ENCODE measurements around the gene DAB1.
"Not testable (repeated sequence)": the region's sequence is repeated elsewhere in the genome, so short reads cannot be mapped to it uniquely, and the experiment has no call there.

The DAB1 gene

DNA sequence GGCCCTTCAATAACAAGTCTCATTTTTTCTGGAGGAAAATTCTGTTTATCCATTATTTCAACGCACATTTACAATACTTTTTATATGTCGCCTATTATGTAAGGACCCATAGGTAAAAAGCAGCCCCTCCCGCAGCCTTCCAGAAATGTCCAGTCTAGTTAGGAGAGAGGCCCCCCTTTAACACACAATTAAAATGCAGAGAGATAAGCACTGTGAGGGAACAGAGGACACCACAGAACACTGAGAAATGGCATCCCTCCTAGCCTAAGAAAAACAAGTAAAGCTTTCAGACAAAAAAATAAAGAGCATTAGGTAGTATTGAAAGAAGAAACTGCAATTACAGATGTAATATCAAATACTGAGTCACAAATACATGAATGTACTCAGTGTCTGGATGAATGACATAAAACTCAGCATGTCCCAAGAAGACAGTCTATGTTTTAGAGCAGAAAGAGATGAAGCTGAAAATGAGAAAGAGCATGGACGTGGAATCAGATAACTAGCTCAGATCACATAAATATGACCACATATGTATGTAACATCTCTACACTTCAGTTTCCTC lies 62.9 kb downstream of the DAB1 start:
- DNase-seq (ENCODE audit: low read depth in 3 of 3) = no peak

DNA sequence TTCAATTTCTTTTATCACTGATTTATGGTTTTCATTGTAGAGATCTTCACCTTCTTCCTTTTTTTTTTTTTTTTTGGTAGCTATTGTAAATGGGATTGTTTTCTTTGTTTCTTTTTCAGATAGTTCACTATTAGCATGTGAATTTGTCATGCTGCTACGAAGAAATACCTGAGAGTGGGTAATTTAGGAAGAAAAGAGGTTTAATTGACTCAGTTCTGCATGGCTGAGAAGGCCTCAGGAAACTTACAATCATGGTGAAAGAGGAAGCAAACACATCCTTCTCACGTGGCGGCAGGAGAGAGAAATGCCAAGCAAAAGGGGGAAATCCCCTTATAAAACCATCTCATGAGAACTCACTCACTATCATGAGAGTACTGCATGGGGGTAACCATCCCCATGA lies 66.4 kb downstream of the DAB1 start:
- DNase-seq (ENCODE audit: low read depth in 3 of 3) = no peak

DNA sequence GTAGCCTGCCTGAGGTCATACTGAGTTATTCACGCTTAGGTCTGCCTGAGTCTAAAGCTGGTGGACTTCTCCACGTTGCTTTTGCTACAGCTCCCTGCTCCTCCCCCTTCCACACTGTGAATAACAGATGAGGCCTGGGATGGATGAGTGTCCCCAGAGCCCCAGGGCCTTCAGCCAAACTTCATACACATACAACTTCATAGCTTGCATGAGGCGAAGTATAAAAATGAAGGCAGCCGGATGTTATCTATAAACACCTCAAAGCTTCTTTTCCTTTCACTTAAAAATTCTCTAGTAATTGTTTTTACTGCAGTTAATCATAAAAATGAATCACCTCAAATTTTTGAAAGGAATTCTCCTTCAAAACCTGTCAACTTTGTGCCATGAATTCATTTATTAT lies 70.2 kb downstream of the DAB1 start:
- no peak for DNase-seq (ENCODE audit: low read depth in 3 of 3)

DNA sequence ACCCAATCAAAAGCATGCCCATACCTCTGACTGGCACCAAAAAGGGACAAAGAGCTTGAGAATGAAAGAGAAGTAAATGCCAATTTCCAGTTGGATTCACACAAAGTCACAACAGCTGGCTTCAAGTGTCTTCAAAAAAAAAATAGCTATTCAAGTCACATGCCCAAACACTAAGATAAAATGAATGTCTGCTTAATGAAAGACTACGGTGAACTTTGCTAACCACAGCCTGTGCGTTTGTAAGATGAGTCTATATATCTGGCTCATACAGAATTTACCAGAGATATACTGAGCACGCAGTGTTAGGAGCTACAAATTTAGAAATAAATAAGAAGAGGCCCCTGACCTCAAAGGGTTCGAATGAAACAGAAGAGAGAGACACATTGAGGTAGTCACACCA lies 73.2 kb downstream of the DAB1 start:
- no peak for DNase-seq (ENCODE audit: low read depth in 3 of 3)

DNA sequence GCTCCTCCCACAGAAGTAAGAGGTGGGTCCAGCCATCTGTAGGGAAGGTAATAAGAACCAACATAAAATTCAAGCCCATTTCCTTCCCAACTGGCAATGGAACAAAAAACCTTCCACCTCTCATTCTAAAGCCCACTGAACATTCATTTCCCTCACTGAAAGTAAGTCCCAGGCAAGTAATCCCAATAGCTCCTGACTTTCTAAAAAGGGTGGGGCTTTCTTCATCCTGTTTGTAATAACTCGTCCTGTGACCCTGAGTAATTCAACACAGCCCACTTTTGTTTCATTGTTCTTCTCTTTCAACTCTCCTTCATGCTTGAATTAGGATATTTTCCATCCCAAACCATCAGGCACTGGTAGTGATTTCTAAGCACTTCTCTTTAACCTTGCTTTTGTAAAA lies 74.9 kb downstream of the DAB1 start:
- no peak for DNase-seq (ENCODE audit: low read depth in 3 of 3)

DNA sequence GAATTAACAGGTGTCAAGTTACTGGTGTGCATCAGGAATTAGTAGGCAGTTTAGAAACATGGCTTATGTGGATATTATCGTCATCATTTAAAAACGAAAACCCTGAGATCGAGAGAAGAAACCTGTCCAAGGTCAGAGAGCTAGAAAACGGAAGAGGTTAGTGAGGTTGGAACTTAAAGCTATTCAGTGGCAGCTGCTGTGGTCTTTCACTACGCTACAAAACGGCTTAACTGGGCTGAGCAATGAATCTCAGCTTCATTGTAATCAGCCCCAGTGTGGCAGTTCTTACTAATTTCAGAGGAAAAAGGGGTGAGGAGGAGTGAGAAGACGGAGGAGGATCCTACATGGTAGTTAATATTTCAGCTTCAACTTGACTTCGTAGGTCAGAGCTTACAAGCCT lies 77.9 kb downstream of the DAB1 start:
- DNase-seq (ENCODE audit: low read depth in 3 of 3) = no peak

DNA sequence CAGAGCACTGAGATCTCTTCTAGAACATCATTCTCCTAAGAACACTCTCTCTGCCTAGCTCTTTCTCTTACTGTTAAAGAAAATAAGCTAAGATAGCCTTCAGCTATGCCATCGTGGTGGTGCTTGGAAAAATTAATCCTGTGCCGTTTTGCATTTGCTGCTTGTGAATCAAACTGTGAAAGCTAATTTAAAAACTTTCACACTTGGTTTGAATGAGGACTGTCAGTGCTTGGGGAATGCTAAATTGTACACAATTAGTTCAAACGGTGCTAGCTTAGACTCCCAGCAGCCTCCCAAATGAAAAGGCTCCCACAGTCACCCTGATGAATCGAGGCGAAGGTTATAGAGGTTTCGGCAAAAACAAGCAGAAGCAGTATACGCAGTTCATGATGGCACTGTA lies 79.6 kb downstream of the DAB1 start:
- DNase-seq (ENCODE audit: low read depth in 3 of 3) = no peak

DNA sequence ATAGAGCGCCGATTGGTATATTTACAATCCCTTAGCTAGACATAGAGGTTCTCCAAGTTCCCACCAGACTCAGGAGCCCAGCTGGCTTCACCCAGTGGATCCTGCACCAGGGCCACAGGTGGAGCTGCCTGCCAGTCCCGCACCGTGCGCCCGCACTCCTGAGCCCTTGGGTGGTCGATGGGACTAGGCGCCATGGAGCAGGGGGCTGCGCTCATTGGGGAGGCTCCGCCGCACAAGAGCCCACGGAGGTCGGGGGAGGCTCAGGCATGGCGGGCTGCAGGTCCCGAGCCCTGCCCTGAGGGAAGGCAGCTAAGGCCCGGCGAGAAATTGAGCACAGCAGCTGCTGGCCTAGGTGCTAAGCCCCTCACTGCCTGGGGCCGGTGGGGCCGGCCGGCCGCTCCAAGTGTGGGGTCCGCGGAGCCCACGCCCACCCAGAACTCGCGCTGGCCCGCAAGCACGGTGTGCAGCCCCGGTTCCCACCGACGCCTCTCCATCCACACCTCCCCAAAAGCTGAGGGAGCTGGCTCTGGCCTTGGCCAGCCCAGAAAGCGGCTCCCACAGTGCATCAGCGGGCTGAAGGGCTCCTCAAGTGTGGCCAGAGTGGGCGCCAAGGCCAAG lies 80.5 kb downstream of the DAB1 start:
- not testable (repeated sequence) for DNase-seq (ENCODE audit: low read depth in 3 of 3)

DNA sequence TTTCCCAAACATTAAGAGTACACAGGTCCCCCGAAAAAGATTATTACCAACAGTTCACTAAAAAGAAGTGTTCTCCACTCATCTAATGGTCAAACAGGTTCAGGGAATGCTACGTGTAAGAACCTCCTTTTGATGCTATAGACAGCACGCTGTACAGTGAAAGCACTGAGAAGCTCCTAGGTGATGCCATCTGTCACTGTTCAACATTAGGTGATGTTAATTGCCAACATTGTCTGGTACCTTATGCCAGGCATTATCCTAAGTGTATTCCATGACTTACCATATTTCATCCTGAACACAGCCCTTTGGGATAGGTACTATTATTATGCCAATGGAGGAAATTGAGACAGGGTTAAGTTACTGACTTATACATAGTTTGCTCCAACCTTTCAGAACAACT lies 82.1 kb downstream of the DAB1 start:
- DNase-seq (ENCODE audit: low read depth in 3 of 3) = no peak

DNA sequence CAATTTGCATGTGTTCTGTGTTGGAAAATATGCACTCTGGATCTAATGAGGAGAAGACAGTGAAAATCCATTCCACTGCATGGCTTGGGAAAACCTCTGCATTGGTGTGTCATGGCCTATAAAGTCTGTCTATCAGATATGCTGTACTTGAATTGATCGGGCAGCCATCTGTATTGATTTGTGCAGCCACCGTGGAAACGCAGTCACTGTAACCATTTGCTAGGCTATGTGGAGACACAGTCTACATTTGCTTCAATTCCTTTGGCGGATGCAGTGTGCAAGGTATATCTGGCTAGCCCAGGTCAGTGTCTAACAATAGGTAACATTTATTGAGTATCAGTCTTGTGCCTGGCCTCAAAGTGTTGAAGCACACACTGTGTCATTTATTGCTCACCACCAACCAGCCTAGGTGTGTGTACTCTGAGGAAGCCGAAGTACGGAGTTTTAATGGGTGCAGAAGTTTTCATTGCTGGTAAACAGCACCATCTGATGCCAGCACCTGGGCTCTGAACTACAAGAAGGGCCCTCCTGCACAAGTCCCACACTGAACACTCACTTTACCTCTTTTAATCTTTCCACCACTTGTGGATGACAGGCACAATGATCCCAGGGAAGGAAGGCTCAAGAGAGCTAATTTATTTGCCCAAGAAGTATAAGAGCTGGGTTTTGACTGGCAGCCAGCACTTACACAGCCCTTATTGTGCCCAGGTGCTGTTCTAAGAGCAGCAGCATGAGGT lies 83.4 kb downstream of the DAB1 start:
- DNase-seq (ENCODE audit: low read depth in 3 of 3) = no peak

DNA sequence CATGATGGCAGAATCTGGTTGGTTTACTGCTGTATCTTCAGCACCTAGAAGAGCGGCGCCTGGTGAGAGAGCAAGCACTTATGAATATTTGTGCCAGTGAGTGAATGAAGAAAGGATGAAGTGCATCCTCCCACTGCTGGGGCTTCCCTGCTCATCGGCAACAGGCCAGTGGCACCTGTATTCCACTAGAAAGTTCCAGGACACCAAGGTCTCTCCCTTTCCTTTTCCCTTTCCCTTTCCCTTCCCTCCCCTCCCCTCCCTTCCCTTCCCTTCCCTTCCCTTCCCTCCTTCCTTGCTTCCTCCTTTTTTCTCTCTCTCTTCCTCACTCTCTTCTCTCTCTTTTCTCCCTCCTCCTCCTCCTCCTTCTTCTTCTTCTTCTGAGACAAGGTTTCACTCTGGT lies 86.2 kb downstream of the DAB1 start:
- DNase-seq (ENCODE audit: low read depth in 3 of 3) = no peak

DNA sequence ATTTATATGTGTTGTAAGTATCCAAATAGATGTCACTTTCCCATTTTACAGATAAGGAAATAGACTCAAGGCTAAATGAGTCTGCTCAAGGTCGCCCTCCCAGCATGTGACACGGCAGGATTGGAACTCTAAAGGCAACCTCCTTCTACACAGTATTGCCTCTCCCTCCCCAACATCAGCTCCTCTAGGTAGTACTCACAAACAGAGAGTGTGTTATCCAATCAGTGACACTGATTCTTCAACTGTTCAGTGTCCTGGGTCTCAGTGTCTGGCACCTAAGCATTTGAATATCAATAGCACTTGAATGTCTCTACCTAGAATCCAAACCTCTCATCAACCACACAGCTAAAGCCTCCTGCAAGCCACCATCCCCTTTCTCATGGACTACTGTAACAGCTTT lies 87.1 kb downstream of the DAB1 start:
- no peak for DNase-seq (ENCODE audit: low read depth in 3 of 3)

DNA sequence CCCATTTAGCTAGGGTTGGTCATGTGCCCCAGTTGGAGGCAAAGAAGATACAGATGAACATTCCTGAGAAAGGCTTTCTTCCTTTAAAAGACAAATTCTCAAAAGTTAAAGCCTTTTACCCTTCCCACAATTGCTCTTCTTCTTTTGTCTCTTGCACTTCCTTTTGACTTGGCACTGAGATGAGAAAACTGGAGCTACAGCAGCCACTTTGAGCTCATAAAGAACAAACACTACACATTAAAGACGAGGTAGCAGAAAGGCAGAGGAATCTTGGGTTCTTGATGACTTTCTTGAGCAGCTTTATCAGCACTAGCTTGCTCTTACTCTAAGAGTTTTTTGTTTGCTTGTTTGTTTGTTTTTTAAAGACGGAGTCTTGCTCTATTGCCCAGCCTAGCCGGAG lies 92.2 kb downstream of the DAB1 start:
- DNase-seq (ENCODE audit: low read depth in 3 of 3) = no peak

DNA sequence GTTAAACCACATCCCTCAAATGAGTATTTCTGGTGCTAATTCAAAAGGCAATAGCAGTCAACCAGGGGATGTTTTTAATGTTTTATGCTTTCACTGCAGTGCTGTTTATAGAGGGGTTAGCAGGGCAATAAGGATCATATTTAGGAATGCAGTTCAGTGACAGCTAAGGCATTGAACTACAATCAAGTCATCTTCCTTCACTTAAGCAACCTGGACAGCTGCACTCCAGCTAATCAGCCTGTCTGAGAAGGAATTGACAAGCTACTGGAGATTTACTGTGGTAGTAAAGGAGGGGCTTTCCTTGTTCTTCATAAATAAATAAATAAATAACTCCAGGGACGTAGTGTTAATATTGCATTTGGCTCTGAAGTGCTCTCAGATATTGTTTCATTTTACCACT lies 93.9 kb downstream of the DAB1 start:
- DNase-seq (ENCODE audit: low read depth in 3 of 3) = no peak

DNA sequence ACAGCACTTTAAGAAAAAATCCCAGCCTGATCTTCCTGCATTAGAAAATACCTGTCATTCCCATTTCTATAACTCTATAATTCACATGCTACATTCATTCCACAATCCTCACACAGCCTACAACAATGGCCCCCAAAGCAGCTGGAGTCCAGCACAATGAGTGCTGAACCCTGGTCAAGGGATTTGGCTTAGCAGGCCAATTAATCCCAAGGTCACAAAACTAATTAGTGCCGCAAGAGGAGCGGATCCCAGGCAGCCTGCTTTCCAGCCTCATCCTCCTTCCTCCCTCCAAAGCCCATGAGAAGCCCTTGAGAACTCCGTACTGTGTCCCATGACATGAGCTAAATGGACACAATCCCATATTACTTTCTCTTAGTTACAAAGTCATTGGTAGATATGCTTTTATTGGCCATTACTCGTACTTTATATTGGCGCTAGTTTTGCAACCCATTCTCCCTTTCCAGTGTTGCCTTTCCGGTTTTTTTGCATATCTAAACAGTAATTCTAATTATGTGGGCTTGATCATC lies 94.8 kb downstream of the DAB1 start:
- DNase-seq (ENCODE audit: low read depth in 3 of 3) = no peak

DNA sequence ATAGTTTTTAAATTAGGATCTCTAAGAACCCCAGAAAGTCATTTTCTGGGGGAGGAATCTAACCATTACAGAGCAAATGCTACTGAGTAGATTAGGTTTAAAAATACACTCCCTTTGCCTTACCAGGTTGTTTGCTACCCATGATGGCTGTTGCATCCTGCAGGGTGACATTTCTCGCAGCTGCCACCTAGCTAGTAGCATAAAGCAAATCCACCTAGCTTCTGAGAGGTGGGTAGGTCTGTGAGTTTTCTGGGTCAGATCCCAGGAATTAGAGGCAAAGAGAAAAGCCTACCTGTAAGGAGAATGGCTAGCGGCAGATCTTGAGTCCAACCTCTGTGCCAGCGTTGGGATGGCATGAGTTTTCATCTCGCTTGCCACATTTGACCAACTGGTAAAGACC lies 95.9 kb downstream of the DAB1 start:
- no peak for DNase-seq (ENCODE audit: low read depth in 3 of 3)

DNA sequence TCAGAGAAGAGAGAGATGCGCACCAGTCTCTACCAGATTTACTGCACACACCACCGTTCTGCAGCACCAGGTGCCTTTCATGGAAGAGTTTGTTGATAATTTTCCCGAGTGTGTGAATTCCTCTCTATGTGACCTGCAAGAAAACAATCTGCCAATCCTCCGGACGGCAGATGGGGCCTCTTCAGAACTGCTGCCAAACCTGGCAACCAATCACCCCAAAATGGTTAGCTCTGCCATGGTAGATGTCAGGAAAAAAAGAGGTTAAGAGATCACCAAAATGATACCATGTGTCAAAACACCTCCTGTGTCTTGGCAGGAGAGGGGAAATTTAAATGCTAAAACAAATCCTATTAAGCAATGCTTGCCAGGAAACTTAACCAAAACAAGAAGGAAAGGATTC lies 96.5 kb downstream of the DAB1 start:
- DNase-seq (ENCODE audit: low read depth in 3 of 3) = no peak

DNA sequence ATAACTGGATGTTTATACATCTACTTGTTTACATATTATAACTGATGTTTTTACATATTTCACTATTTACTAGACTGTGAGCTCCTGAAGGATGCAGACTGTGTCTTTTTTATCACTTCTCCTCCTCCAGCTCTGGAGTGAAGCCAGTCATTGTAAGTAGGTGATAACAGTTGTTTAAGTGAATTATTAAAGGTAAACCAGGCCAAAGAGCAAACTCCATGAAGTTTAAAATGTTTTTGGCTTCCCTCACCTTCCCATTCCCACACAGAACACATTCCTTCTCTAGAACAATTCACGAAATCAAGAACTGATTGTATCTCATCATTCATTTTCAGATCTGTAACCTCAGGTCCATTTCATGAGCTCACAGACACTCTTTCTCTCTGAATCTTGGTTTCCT lies 98.3 kb downstream of the DAB1 start:
- DNase-seq (ENCODE audit: low read depth in 3 of 3) = no peak

DNA sequence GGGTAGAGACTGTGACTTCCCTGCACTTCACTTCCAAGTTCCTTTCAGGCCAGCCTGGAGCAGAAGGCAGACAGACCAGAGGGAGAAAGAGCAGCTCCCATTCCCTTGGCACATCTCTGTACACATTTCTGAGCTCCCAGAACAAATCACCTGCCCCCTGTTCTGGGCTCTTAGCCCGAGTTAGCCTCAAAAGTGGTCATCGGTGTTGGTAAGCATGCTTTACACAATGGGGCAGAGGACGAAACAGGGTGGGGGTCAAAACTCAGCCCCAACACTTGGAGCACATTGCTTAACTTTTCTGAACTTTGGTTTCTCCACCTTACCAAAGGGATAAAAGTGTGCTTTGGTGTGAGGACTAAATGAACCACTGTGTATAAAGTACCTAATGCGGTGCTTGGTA lies 98.7 kb downstream of the DAB1 start:
- DNase-seq (ENCODE audit: low read depth in 3 of 3) = no peak

DNA sequence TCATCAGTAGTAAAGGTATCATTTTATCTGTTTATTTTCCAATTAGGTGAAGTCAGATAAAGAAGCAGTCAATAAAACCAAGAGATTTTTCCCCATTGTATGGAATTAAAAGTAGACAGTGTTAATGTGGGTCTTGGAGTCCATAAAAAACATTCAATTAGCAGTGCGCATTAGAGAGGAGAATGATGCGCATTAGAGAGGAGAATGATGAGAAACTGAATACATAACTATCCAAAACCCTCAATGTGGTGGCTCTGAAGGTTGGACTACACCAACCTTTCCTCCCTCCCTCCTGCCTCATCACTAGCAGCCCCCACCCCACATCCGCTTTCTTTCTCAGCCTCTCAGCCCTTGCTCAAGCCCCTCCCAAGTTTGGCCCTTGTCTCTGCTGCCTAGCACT lies 99.5 kb downstream of the DAB1 start:
- DNase-seq (ENCODE audit: low read depth in 3 of 3) = no peak

DNA sequence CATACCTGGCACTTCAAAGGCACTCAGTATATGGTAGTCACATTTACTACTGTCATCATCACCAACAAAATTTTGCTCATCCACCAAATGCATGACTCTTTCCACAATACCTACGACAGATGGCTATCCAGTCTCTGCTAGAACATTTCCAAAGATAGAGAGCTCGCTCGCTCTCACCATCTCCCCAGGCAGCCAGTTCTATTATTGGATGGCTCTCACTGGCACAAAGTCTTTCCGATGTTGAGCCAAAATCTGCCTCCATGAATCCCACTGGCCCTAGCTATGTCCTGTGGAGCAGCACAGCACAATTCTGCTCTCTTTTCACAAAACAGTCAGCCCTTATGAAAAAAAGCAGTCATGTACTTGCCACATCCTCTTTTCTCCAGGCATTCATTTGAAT lies 102.1 kb downstream of the DAB1 start:
- DNase-seq (ENCODE audit: low read depth in 3 of 3) = no peak

DNA sequence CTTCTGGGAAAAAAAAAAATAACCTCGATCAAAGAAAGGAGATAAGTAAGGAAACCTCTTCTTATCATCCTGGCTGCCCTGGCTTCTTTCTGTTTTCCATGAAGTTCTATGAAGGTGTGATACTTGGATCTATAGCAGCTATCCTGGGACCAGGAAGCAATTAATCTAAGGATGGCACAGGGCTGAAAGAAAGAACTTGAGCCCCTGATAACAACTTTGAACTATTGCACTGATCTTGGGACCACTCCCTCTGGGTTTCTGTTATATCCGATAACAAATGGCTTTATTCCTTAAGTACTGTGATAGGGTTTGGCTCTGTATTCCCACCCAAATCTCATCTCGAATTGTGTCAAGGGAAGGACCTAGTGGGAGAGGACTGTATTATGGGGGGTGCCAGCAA lies 104.1 kb downstream of the DAB1 start:
- no peak for DNase-seq (ENCODE audit: low read depth in 3 of 3)

DNA sequence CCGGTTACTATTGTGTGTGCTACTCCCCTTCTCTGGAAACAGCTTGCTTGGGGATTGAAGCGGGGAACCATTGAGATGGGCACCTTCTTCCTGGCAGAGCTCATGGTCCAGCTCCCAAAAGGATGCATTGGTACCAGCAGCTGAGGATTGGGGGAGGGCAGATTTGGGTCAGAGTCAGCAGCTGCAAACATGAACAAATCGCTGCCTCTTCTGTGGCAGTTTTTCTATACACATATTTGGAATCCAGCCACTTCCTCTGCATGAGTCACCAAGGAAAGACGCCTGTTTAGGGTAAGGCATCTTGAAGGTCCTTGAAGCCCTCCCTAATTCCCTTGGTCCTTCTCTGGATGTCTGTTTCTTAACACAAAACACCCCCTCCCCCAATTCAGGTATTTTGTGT lies 104.7 kb downstream of the DAB1 start:
- no peak for DNase-seq (ENCODE audit: low read depth in 3 of 3)

All from stimulated activated CD4-positive, alpha-beta T cell treated with anti-CD3 and anti-CD28 coated beads, TNF-alpha, amount 100 ng/mL, for 24 hours (primary cell).